ENCODE data around the gene NPDC1.

The NPDC1 gene

GRCh38 chr9:136990242-136990911, 55.6 kb downstream of the NPDC1 start:
- DNase-seq: no peak
